ENCODE results near the gene NR3C1.
"Not testable (repeated sequence)": the region's sequence is repeated elsewhere in the genome, so short reads cannot be mapped to it uniquely, and the experiment has no call there.

Gene NR3C1

GRCh38 chr5:143334380-143334779, 69.1 kb downstream of the NR3C1 start:
- not testable (repeated sequence) for DNase-seq (ENCODE audit: low read depth)

GRCh38 chr5:143331956-143332355, 71.5 kb downstream of the NR3C1 start:
- DNase-seq (ENCODE audit: low read depth), result no peak

- DNase-seq (ENCODE audit: low read depth), result no peak
These were observed 73.6 kb downstream of the NR3C1 start for GRCh38 chr5:143329843-143330242.

- DNase-seq (ENCODE audit: low read depth), result no peak
These were observed 74.8 kb downstream of the NR3C1 start for GRCh38 chr5:143328589-143329220.

- not testable (repeated sequence) for DNase-seq (ENCODE audit: low read depth)
These were observed 78.4 kb downstream of the NR3C1 start for GRCh38 chr5:143325086-143325485.

GRCh38 chr5:143322931-143323630, 80.4 kb downstream of the NR3C1 start:
- DNase-seq (ENCODE audit: low read depth), result not testable (repeated sequence)

GRCh38 chr5:143322176-143322575, 81.3 kb downstream of the NR3C1 start:
- no peak for DNase-seq (ENCODE audit: low read depth)

GRCh38 chr5:143319437-143320227, 83.9 kb downstream of the NR3C1 start:
- no peak for DNase-seq (ENCODE audit: low read depth)

GRCh38 chr5:143318833-143319232, 84.7 kb downstream of the NR3C1 start:
- no peak for DNase-seq (ENCODE audit: low read depth)

- DNase-seq (ENCODE audit: low read depth), result no peak
These were observed 85.2 kb downstream of the NR3C1 start for GRCh38 chr5:143318270-143318669.

GRCh38 chr5:143316844-143317631, 86.4 kb downstream of the NR3C1 start:
- DNase-seq (ENCODE audit: low read depth), result no peak

- no peak for DNase-seq (ENCODE audit: low read depth)
These were observed 87.1 kb downstream of the NR3C1 start for GRCh38 chr5:143316337-143316736.

- no peak for DNase-seq (ENCODE audit: low read depth)
These were observed 87.6 kb downstream of the NR3C1 start for GRCh38 chr5:143315929-143316328.

- DNase-seq (ENCODE audit: low read depth), result no peak
These were observed 88.3 kb downstream of the NR3C1 start for GRCh38 chr5:143315214-143315613.

- DNase-seq (ENCODE audit: low read depth), result no peak
These were observed 88.8 kb downstream of the NR3C1 start for GRCh38 chr5:143314659-143315058.

- DNase-seq (ENCODE audit: low read depth), result no peak
These were observed 89.4 kb downstream of the NR3C1 start for GRCh38 chr5:143314099-143314498.

- DNase-seq (ENCODE audit: low read depth), result no peak
These were observed 90.1 kb downstream of the NR3C1 start for GRCh38 chr5:143313298-143313852.

- DNase-seq (ENCODE audit: low read depth), result no peak
These were observed 90.7 kb downstream of the NR3C1 start for GRCh38 chr5:143312822-143313221.

- DNase-seq (ENCODE audit: low read depth), result no peak
These were observed 91.5 kb downstream of the NR3C1 start for GRCh38 chr5:143311955-143312354.

- no peak for DNase-seq (ENCODE audit: low read depth)
These were observed 92.1 kb downstream of the NR3C1 start for GRCh38 chr5:143311428-143311827.

- no peak for DNase-seq (ENCODE audit: low read depth)
These were observed 93.6 kb downstream of the NR3C1 start for GRCh38 chr5:143309661-143310431.

Measured in T-helper 22 cell (primary cell).